Amniotic stem cell (primary cell): Measurements from ENCODE around the gene PPARGC1A.

ENCODE experiments used
- DNase-seq: peaks from one replicate; lab custom pipeline; 2025; lab: John Stamatoyannopoulos, UW

Gene PPARGC1A

DNA sequence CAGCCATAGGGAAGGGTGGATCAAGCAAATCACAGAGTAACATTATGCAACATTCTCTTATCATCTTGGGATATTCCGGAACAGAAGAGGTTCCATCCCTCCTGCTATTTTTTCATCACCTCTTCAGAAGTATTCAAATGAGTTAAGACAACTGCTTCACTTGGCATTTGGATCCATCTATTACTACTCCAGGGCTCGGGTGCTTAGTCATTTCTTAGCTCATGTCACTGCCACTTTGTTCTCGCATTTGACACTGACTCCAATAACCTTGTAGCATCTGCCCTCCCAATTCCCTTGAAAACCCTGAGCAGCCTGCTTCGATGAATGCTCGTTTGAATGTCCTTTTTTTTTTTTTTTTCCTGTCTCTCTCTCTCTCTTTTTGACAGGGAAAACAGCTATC lies 114.9 kb downstream of the PPARGC1A start:
- no peak for DNase-seq

DNA sequence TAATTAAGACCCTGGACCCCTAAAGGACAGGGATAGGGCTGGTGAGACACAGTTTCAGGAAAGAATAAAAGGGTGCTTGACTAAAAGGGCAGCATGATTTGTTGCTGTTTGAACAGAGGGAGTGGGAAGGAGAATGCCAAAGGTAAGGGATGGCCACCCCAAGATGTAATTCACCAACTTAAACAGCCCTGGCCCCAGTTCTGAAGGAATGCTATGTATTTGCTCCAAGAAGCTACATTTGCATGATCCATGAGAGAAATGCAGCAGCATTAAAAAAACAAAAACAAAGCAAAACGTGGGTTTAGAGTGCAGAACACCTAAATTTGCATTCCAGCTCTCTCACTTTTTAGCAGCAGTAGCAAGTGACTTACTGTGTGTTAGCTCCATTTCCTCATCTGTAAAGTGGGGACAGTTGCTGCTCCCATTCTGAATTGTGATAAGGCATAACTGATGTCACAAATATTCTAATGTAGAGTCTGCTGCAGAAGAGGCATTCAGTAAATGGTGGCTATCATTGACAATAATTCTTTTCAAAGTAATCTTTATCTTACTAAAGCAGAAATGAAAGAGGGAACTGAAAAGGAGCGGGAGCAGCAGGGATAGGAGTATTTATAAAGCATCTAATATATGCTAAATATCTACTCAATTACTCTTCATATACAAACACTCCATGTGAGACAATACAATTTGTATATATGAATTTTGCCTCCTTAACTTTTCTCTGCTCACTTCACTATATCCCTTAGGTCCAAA lies 115.8 kb downstream of the PPARGC1A start:
- DNase-seq: no peak

DNA sequence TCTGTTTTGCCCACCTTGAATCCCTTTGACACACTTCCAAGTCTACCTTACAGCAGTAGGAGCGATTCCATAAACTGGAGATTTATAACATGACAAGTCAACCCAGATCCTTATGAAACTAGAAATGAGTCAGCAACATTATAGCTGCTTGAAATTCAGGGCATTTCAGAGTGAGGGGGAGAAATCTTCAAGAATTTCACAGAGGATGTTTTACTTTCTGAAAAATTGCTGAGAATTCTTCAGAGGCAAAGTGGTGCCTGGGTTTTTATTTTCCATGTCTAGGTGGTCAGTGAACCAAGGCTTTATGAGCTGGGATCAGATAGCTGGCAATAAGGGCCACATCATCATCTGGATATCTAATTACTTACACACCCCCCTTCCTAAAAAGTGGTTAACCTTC lies 119.8 kb downstream of the PPARGC1A start:
- DNase-seq: no peak

DNA sequence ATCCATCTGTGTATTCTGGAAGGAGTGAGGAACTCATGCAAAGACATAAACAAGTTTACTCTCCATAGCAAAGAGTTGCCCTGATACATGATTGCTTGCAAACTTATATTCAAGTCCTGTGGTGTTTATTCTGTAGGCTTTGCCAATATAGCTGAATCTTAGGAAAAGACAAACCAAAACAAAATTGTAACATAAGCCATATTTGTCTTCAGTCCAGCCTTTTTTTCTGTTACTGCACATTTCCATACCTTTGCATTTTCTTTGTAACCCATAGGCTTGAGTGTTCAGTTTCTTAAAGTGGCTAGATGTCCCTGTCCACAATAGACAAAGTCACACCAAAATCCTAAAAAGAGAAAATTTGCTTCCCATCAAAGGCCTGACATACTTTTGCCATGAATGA lies 120.4 kb downstream of the PPARGC1A start:
- no peak for DNase-seq

DNA sequence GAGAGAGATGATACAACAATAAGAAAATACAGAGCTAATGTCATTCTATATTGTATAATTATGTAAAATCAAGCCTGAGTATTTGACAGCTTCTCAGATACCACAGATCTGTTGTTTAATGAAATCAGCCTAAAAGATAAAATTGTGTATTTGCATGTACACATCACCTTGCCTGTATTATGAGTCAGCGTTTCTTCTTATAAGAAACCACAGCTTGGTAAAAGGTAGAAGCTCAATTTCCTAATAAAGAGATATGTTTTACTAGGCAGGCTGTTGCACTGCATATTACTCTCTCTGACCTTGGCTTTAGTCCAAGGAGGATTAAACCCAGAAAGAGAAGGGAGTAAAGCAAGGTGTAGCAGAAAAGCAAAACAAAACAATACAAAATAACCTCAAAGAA lies 121.3 kb downstream of the PPARGC1A start:
- DNase-seq: no peak

DNA sequence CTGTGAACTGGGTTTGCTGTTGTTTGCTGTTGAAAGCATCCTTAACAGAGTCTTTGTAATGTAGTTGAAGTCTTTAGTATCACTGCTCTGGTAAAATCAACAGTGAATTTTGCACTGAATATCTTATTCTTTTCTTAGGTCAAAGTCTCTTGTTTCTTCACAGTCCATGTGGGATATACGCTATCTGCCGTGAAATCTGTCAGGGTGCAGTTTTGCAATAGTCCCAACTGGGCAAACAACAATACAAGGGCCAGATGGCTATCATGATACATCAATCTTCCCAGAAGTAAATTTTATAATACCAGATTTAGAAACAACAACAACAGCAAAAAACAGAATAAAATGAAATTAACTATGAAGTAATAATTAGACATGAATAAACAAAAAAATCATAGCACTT lies 123.5 kb downstream of the PPARGC1A start:
- DNase-seq: no peak

DNA sequence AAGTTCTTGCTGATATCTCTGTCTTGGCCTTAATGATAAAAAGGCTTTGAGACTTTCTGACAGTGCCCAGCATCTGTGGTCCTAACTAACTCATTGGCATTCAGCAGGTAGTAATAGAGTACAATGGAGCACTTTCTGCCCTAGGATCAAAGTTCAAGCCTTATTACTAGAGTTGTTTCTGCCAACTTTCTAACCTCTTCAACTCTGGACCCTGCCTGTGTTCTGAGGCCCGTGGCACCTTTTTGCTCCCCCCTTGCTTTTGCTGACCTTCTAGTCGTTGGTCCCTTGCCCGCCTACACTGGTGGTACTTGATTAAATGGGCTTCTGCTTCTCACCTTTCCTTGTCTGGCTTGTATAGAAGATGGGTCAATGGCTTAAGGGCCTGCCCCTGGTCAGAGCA lies 126.3 kb downstream of the PPARGC1A start:
- DNase-seq: no peak

DNA sequence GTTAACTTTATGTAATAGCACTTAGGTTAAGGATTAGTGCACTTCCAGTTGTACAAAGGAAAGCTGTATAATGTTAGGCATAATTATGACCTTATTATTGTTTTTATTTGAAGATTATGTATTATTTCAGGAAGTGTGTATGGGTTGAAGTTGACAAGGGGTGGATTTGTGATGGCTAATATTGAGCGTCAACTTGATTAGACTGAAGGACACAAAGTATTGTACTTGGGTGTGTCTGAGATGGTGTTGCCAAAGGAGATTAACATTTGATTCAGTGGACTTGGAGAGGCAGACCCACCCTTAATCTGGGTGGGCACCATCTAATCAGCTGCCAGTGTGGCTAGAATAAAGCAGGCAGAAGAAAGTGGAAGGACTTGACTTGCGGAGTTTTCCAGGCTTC lies 127.3 kb downstream of the PPARGC1A start:
- no peak for DNase-seq

DNA sequence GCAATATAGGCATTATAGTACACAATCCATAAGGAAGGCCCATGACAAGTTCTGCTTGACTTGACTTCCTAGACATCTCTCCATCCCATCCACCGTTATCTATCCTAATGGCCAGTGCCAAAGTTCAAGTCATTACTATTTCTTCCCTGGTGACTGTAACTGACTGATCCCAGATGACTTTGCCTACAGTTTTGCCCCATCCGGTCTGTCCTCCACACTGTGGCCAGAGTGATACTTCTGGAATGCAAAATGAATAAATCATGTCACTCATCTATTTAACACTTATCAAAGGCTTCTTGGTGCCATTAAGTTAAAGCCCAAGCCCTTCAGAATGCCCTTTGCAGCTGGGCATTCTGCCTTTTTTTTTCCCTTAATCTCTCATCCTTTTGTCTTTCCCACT lies 130.8 kb downstream of the PPARGC1A start:
- no peak for DNase-seq

DNA sequence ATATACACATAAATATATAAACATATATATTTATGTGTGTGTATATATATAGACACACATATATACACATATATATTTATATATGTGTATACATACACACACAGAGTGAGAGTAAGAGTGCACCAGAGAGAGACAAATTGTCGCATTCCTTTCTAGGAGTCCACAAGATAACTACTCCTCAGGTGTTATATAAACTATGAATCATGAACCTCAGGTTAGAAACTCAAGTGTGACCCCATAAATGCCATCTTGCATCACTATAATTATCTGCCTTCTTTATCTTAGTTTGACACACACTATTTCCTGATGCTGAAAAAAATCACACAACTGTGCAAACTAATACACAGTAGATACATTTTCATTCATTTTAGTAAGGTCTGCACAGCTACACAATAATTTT lies 135.2 kb downstream of the PPARGC1A start:
- DNase-seq: no peak

DNA sequence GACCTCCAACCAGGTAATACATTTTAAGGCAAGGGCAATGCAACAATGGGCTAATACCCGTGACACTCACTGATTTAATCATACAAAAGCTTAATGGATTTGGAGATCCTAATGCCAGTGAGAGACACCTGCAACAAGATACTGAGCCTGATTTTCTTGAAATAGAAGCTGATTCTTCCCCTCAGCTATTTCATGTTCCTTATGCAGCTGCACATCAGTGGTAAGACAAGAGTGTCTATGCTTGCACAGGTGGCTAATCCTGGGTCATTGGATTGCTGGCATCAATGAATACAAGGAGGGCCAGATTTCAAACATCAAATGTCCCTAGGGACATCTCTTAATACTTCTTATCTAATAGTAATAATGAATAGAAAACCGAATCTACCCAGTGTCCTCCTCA lies 139.7 kb downstream of the PPARGC1A start:
- no peak for DNase-seq

DNA sequence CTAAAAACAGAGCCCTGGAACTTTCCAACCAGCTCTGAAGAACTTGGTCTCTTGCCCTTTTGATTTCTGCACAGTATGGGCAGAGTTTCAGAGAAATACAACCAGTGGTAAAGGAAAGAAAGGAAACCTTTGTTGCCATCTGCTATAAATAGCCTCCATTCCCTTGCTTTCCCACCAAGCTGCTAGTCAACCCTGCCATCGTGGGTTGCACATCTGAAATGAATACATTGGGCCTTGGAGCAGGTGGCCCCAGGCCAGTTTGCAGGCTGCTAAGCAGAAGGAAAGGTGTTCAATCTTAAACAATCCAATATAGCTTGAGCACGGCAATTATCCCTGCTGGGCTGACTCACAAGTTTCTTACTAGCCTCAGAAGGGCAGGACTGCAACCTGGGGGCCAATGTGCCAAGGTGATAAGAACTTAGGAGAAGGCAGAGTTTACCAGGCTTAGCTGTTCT lies 142.5 kb downstream of the PPARGC1A start:
- DNase-seq: no peak

DNA sequence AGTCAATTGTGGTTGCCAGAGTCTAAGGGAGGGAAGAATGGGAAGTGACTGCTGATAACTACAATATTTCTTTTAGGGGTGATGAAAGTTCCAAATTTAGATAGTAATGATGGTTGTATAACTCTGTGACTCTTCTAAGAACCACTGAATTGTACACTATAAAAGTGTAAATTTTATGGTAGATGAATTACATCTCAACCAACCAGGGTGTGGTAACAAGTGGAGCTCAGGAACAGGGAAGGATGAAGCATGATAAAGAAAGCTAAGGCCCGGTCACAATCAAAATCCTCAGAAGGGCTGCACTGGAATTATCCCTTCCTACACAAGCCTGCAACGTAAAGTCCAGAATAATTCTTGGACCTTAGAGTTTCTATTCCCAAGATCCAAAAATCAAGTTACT lies 143.2 kb downstream of the PPARGC1A start:
- DNase-seq: no peak

DNA sequence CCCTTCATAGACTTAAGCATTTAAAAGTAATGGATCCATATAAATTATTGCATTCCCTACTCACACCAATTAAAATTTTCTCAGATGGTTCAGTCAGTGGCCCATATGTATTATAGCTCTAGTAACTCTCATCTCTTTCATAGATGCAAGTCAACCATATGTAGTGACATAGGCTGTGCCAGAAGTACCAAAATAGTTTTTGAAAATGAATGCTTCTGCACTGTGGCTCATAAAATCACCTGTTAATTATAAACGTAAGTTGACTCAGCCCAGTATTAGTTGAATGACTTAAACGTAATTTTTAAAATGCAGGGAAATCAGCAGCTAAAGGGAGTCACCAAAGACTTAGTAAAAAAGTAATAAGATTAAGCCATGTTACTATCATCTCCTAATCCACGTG lies 143.8 kb downstream of the PPARGC1A start:
- DNase-seq: no peak

DNA sequence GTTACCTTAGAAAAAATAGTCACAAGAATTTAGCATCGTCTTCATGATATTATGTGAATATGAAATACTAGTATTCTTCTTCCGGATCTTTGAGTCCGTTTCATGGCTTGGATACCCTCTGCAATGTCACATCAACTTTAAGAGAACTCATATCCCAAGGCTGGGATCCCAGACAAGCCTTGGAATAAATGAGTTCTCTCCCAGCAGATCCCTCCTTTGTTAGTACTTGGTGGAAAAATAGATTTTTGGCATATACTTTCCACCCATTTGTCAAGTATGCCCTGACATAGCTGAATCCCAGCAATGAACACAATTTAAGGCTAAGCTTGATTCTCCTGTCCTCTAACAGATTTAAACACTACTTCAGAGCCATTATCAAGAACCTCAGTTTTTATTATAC lies 144.5 kb downstream of the PPARGC1A start:
- DNase-seq: no peak
